OCI-LY3 (cell line): ENCODE data around the gene OPN5.

ENCODE experiments used
- H2AFZ ChIP-seq: fragments of 200-600, 300-600 bp; shearing (Covaris generic); 2 replicates; pipeline ENCODE4 v1.6.0; 2014; ENCODE audit warnings: antibody characterized with exemption, low read depth, low read length
- H3K27ac ChIP-seq: fragments of 200-600, 300-600 bp; sonication (generic); 2 replicates; pipeline ENCODE4 v1.5.1; 2014; ENCODE audit warnings: mild to moderate bottlenecking, low read length, moderate library complexity, mixed read lengths
- H3K27me3 ChIP-seq: fragments of 200-600, 300-600 bp; sonication (generic); 2 replicates; pipeline ENCODE4 v1.6.1; 2014; ENCODE audit warnings: low read depth, low read length, mixed read lengths
- H3K36me3 ChIP-seq: fragments of 200-600, 300-600 bp; sonication (generic); replicated peaks from 2 replicates; pipeline ENCODE3; 2014; ENCODE audit warnings: low read depth, low read length, mixed read lengths
- H3K4me1 ChIP-seq: fragments of 300-600, 200-600 bp; sonication (generic); 2 replicates; pipeline ENCODE4 v1.6.1; 2014; ENCODE audit warnings: low read length, mixed read lengths
- H3K4me2 ChIP-seq: fragments of 200-600, 300-600 bp; sonication (generic); 2 replicates; pipeline ENCODE4 v1.6.1; 2014; ENCODE audit warnings: low read length, mixed read lengths
- H3K4me3 ChIP-seq: fragments of 300-600, 200-600 bp; sonication (generic); 2 replicates; pipeline ENCODE4 v1.5.1; 2014; ENCODE audit warnings: antibody characterized with exemption, mild to moderate bottlenecking, low read length, moderate library complexity
- H3K79me2 ChIP-seq: fragments of 300-600, 200-600 bp; shearing (Covaris generic); 2 replicates; pipeline ENCODE4 v1.6.1; 2014; ENCODE audit warnings: mild to moderate bottlenecking, low read length, mixed read lengths
- H3K9ac ChIP-seq: fragments of 300-600, 200-600 bp; shearing (Covaris generic); 2 replicates; pipeline ENCODE4 v1.6.0; 2014; ENCODE audit warnings: mild to moderate bottlenecking, low read length, moderate library complexity
- H3K9me3 ChIP-seq: fragments of 200-600, 300-600 bp; shearing (Covaris generic); 2 replicates; pipeline ENCODE4 v1.6.1; 2014; ENCODE audit warnings: low read length, mixed read lengths; ENCODE audit not compliant: insufficient read depth
- H4K20me1 ChIP-seq: fragments of 200-600, 300-600 bp; sonication (generic); 2 replicates; pipeline ENCODE4 v1.6.1; 2016; ENCODE audit warnings: low read length, mixed read lengths; ENCODE audit not compliant: insufficient read depth
- EZH2phosphoT487 ChIP-seq: fragments of 200-600 bp; shearing (Covaris generic); IDR thresholded peaks from 2 replicates; pipeline ENCODE4 v1.6.1; 2018; ENCODE audit warnings: antibody characterized with exemption, mixed run types, low read depth
- TF ChIP-seq, protein P1 (sequence below): fragments of 200-600, 300-600 bp; sonication (generic); IDR thresholded peaks from 2 replicates; pipeline ENCODE4 v1.5.1; 2014; ENCODE audit warnings: antibody characterized with exemption, low read length, low read depth

OPN5 gene

DNA sequence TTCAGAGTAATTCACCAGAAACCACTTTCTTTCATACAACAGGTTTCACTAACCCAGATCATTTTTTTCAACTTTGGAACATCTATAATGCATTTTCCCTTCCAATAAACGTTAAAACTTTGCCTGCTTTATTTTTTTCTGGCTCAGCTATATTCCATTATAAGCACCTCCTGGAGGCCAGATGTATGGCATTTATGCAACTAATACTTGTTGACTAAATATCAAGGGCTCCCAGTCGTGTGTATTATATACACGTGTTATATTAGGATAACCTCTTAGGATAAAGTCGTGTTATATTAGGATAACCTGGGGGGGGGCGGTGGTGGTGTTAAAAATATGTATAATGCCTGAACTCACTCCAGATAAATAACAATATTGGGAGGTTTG lies 6.7 kb downstream of the OPN5 start:
- Histone ChIP-seq H3K27ac (no peak overlapping the region), H4K20me1 (no peaks in the 10 kb centered on the region), H3K9ac (no peak overlapping the region), H3K4me1 (peaks cover 15% of the 10 kb centered on the region), H3K79me2 (no peaks in the 10 kb centered on the region), H3K4me2 (peak overlapping the region; percentile 72), H2AFZ (no peak overlapping the region), H3K9me3 (no peaks in the 10 kb centered on the region), H3K27me3 (peaks cover 11% of the 10 kb centered on the region; the same call in 1 of the 2 replicates), H3K4me3 (peak overlapping the region; percentile 71), H3K36me3 (no peaks in the 10 kb centered on the region)
- TF ChIP-seq EZH2phosphoT487, result no peak
- TF ChIP-seq, protein P1, sequence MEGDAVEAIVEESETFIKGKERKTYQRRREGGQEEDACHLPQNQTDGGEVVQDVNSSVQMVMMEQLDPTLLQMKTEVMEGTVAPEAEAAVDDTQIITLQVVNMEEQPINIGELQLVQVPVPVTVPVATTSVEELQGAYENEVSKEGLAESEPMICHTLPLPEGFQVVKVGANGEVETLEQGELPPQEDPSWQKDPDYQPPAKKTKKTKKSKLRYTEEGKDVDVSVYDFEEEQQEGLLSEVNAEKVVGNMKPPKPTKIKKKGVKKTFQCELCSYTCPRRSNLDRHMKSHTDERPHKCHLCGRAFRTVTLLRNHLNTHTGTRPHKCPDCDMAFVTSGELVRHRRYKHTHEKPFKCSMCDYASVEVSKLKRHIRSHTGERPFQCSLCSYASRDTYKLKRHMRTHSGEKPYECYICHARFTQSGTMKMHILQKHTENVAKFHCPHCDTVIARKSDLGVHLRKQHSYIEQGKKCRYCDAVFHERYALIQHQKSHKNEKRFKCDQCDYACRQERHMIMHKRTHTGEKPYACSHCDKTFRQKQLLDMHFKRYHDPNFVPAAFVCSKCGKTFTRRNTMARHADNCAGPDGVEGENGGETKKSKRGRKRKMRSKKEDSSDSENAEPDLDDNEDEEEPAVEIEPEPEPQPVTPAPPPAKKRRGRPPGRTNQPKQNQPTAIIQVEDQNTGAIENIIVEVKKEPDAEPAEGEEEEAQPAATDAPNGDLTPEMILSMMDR, result no peak

DNA sequence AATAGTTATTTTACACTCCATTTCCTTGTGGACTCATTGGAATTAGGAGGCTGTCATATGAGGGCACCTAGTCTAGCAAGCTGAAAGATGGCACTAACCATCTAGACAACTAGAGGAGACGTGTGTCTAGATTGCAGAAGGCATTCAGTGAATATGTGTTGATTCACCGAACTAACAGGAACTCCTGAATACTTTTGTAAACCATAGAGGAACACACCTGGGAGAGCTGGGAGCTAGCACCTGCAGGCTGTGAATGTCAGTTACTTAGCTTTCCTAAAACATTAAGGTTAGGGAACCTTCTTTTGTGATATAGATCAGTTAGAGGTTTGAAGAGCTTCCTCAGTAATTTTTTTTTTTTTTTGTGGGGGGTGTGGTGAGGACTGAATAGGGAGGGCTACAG lies 7.7 kb downstream of the OPN5 start:
- H3K4me2 ChIP-seq, result no peak overlapping the region

DNA sequence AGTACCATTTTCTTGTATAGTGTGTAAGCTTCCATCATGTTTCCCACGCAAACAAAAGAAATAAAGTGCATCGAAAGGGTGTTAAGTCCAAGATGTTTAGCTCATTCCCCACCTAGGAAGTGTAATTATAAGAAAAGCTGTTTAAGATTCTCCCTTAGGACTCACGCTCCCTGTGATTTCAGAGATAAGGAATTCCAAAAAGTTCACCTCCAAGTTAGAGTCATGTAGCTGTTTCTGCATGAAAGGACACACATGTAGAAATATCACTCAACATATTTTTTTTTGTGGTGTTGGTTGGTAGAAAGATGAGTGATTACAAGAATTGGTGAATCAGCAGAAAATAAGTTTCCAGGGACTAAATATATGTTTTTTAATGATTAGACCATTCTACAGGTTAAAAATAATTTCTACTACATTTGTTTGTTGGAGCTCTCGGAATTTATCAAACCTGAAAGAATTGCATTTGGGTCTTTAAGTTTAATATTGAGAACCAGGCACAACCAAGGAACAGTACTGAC lies 10.4 kb downstream of the OPN5 start:
- Histone ChIP-seq H3K27me3 (peaks cover 8% of the 10 kb centered on the region; the same call in 1 of the 2 replicates), H3K9me3 (no peaks in the 10 kb centered on the region), H3K4me3 (no peak overlapping the region), H3K4me1 (peaks cover 10% of the 10 kb centered on the region), H4K20me1 (no peaks in the 10 kb centered on the region), H2AFZ (no peak overlapping the region), H3K9ac (no peak overlapping the region), H3K4me2 (no peak overlapping the region), H3K36me3 (no peaks in the 10 kb centered on the region), H3K27ac (no peak overlapping the region), H3K79me2 (no peaks in the 10 kb centered on the region)
- TF ChIP-seq, protein P1, result no peak
- no peak for TF ChIP-seq EZH2phosphoT487

More for the DNA sequence above, 7.7 kb downstream of the OPN5 start:
- Histone ChIP-seq H3K4me3 (no peak overlapping the region), H3K9me3 (no peaks in the 10 kb centered on the region), H3K36me3 (no peaks in the 10 kb centered on the region), H3K27me3 (peaks cover 11% of the 10 kb centered on the region; the same call in 1 of the 2 replicates), H2AFZ (no peak overlapping the region), H3K4me1 (peaks cover 15% of the 10 kb centered on the region), H3K79me2 (no peaks in the 10 kb centered on the region), H4K20me1 (no peaks in the 10 kb centered on the region), H3K27ac (no peak overlapping the region), H3K9ac (no peak overlapping the region)
- no peak for TF ChIP-seq EZH2phosphoT487
- TF ChIP-seq, protein P1, result no peak

DNA sequence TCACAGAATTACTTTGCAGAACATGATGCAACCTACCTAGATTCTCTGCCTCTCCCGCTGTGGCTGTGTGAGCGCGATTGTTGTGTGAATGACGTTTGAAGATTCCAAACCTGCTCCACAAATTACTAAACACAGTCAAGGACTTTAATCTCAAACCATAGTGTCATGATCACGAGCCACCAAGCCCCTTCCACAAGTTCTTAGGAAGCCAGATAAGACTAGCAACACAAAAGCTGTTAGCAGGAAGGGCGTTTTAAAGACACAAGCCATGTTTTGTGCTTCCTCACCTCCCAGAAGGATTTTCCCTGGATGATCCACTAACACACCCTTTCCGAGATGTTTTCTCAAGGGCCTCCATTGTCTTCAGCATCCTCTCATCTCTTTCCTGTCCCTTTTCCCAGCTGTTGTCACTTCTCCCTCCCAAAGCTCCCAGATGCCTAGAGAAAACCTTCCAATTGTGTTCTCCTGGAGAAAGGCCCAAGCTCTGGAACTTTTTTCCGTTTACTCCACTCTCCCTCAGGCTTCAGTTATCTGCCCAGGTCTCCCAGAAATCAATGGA lies 12.8 kb downstream of the OPN5 start:
- H3K27me3 ChIP-seq, result peaks cover under 1% of the 10 kb centered on the region; the same call in 1 of the 2 replicates
- H3K27ac ChIP-seq, result no peak overlapping the region
- no peaks in the 10 kb centered on the region for H4K20me1 ChIP-seq
- H3K4me3 ChIP-seq, result no peak overlapping the region
- H3K4me2 ChIP-seq, result no peak overlapping the region
- H3K36me3 ChIP-seq, result no peaks in the 10 kb centered on the region
- H3K79me2 ChIP-seq, result no peaks in the 10 kb centered on the region
- H3K4me1 ChIP-seq, result no peaks in the 10 kb centered on the region
- H2AFZ ChIP-seq, result no peak overlapping the region
- H3K9ac ChIP-seq, result no peak overlapping the region
- TF ChIP-seq EZH2phosphoT487, result no peak
- TF ChIP-seq, protein P1, result no peak
- H3K9me3 ChIP-seq, result no peaks in the 10 kb centered on the region
